ENCODE data around the gene ASAP2.

The ASAP2 gene

DNA sequence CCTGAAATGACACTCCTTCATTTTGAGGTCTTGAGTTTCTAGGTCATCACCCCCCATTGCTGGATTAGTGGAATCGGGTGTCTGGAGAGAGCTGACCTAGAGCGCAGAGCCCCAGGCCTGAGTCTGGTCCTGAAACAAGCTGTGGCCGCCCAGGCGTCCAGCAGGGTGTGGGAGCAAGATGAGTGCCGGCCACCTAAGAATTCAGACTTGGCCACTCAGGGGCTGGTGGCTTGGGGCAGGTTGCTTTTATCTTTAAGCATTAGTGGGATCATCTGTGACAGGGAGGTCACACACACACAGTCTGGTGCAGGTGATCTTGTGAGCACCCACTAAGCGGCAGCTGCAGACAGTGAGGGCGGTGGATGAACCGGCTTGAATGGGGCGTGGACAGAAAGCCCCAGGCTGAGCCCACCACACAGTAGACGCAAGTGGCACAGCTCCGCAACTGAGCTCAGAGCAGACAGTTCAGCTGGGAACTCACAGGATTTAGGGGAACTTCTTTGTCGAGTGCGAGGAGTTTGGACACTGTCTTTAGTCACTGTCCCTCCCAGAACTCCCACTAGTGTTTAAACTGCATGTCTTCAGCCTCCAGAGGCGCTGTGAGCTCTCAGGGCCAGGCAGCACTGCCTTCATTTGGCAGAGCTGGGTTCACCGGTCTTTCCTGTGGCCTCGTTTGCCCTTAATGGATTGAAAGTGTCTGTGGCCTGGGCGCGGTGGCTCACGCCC, 195.2 kb downstream of the ASAP2 start:
- H3K27me3 ChIP-seq (replicated peaks; ENCODE audit: control insufficient read depth, insufficient read depth, low read length, poor library complexity, severe bottlenecking), result no peaks in the 10 kb centered on the region
- no peaks in the 10 kb centered on the region for H3K9me3 ChIP-seq (ENCODE audit: control insufficient read depth, low read length)
- no peak for DNase-seq
- H3K4me1 ChIP-seq (ENCODE audit: control insufficient read depth, insufficient read depth, low read length, poor library complexity, severe bottlenecking), result peaks cover 3% of the 10 kb centered on the region
- H3K27ac ChIP-seq (ENCODE audit: insufficient read depth, low read length, poor library complexity, severe bottlenecking), result no peak overlapping the region
- H3K4me3 ChIP-seq (ENCODE audit: insufficient read depth, low read depth, low read length, poor library complexity, severe bottlenecking), result no peak overlapping the region
- peaks cover under 1% of the 10 kb centered on the region for H3K36me3 ChIP-seq (ENCODE audit: control insufficient read depth, insufficient read depth, low read length)

DNA sequence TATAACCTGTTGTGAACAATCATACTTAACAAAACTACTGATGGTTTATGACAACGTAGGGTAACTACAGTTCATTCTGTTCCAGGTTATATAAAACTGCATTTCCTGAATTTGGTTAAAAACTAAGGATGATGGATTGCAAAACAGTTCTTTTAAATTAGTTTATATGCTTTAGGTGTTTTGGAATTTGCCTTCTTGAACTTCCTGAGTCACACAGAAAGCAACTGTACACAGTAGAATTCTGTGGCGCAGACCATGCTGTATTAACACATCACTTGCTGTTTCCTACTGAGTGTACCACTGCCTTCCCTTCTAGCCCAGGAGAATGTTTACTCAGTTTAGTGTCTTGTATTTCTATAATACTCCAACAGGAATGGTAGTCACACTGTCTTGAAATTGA, 197.3 kb downstream of the ASAP2 start:
- DNase-seq, result no peak
- peaks cover 15% of the 10 kb centered on the region for H3K36me3 ChIP-seq (ENCODE audit: control insufficient read depth, insufficient read depth, low read length)
- no peaks in the 10 kb centered on the region for H3K27me3 ChIP-seq (replicated peaks; ENCODE audit: control insufficient read depth, insufficient read depth, low read length, poor library complexity, severe bottlenecking)
- no peak overlapping the region for H3K4me3 ChIP-seq (ENCODE audit: insufficient read depth, low read depth, low read length, poor library complexity, severe bottlenecking)
- H3K4me1 ChIP-seq (ENCODE audit: control insufficient read depth, insufficient read depth, low read length, poor library complexity, severe bottlenecking), result peaks cover 3% of the 10 kb centered on the region
- H3K9me3 ChIP-seq (ENCODE audit: control insufficient read depth, low read length), result no peaks in the 10 kb centered on the region
- H3K27ac ChIP-seq (ENCODE audit: insufficient read depth, low read length, poor library complexity, severe bottlenecking), result no peak overlapping the region

DNA sequence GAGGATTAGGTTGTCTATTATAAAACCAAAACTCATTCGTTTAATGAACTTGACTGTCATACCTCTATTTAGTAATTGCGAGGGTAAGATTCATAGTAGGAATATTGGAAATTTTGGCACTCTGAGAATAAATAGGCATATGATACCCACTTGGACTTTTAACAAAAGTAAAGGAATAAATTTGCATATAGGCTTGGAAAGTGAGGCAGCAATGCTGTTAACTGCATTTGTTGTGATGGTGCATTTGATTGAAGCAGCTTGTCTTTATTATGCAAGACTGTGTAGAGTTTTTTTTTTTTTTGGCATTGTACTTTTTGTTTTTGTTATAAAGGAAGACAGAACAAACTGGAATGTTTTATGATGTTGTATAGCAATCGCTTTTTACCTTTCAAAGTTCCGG, 197.8 kb downstream of the ASAP2 start:
- Histone ChIP-seq H3K9me3 (ENCODE audit: control insufficient read depth, low read length) (no peaks in the 10 kb centered on the region), H3K4me3 (ENCODE audit: insufficient read depth, low read depth, low read length, poor library complexity, severe bottlenecking) (no peak overlapping the region), H3K27ac (ENCODE audit: insufficient read depth, low read length, poor library complexity, severe bottlenecking) (no peak overlapping the region), H3K4me1 (ENCODE audit: control insufficient read depth, insufficient read depth, low read length, poor library complexity, severe bottlenecking) (peaks cover 3% of the 10 kb centered on the region), H3K36me3 (ENCODE audit: control insufficient read depth, insufficient read depth, low read length) (peaks cover 15% of the 10 kb centered on the region), H3K27me3 (replicated peaks; ENCODE audit: control insufficient read depth, insufficient read depth, low read length, poor library complexity, severe bottlenecking) (no peaks in the 10 kb centered on the region)
- no peak for DNase-seq

DNA sequence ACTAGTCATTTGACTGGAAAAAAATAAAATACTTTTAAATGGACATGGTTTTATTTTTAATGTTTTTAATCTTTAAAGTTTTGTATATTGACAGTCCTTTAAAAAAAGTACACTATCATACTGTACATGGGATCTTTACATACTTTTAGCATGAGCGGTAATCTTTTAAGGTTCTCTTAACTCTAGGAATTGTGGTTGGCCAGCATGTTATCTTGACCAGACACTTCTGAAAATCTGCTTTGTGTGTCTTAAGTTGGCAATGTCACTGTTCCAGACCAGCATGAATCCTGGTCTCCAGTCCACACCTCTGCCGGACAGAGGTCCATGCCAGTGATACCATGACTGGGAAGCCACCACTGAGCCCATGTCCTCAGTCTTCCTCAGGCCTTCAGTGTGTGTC, 199.0 kb downstream of the ASAP2 start:
- H3K27me3 ChIP-seq (replicated peaks; ENCODE audit: control insufficient read depth, insufficient read depth, low read length, poor library complexity, severe bottlenecking), result no peaks in the 10 kb centered on the region
- peaks cover 16% of the 10 kb centered on the region for H3K36me3 ChIP-seq (ENCODE audit: control insufficient read depth, insufficient read depth, low read length)
- no peak for DNase-seq
- no peaks in the 10 kb centered on the region for H3K9me3 ChIP-seq (ENCODE audit: control insufficient read depth, low read length)
- no peak overlapping the region for H3K4me3 ChIP-seq (ENCODE audit: insufficient read depth, low read depth, low read length, poor library complexity, severe bottlenecking)
- peaks cover under 1% of the 10 kb centered on the region for H3K4me1 ChIP-seq (ENCODE audit: control insufficient read depth, insufficient read depth, low read length, poor library complexity, severe bottlenecking)
- H3K27ac ChIP-seq (ENCODE audit: insufficient read depth, low read length, poor library complexity, severe bottlenecking), result no peak overlapping the region

DNA sequence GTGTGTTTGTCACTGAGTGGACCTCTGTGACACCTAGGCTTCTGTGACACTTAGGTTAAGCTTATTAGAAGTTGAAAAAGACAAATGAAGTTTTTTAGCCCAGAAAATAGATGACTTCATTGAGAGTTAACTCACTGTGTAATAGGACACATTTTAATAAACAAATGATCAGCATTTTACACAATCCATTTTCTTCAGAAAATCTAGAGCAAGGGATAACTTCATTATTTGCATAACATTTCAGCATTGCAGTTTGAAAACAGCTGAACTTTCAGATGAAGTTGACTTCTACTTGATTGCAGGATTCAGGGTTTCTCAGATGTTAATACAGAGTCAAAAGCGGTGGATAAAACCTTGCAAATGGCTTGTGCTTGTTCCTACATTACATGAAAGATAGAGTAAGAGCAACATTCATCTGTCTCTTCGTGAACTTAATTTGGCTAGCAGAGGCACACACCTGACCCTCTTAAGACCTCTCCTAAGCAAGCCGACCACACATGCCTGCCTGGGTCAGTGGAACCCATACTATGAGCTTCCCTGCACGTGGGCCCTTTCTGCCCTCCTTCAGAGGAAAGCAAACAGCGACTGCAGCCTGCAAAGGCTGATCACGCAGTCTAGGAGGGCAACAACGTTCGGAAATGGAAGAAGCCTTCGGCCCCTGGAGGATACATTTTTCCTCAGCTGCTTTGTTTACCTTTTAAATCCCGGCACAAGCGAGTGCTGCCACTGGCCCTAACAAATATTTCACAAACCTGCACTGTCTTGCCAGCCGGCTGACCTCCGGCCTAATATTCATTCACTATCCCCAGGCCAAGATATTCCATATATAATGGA, 200.1 kb downstream of the ASAP2 start:
- H3K4me1 ChIP-seq (ENCODE audit: control insufficient read depth, insufficient read depth, low read length, poor library complexity, severe bottlenecking), result no peaks in the 10 kb centered on the region
- peaks cover 19% of the 10 kb centered on the region for H3K36me3 ChIP-seq (ENCODE audit: control insufficient read depth, insufficient read depth, low read length)
- H3K27ac ChIP-seq (ENCODE audit: insufficient read depth, low read length, poor library complexity, severe bottlenecking), result no peak overlapping the region
- no peak for DNase-seq
- H3K9me3 ChIP-seq (ENCODE audit: control insufficient read depth, low read length), result no peaks in the 10 kb centered on the region
- H3K4me3 ChIP-seq (ENCODE audit: insufficient read depth, low read depth, low read length, poor library complexity, severe bottlenecking), result no peak overlapping the region
- no peaks in the 10 kb centered on the region for H3K27me3 ChIP-seq (replicated peaks; ENCODE audit: control insufficient read depth, insufficient read depth, low read length, poor library complexity, severe bottlenecking)

DNA sequence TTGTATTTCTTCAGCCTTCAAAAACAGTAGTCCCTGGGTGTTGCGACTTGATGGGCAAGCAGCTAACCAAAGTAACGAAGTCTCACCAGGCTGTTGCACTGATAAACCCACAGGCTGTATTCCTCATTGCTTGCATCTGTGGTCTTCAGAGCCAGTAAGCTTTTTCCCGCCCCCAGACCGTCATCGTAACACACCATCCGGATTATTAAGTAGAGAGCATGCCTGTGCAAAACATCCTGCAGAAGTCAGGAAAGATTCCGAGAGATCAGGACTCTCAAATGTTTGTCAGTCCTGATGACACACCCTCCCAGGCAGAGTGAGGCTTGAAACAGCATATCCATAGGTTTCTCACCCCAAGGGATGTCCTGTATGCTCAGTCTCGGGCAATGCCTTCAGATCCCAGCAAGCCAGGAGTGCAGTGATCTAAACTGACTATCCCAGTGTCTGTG, 200.8 kb downstream of the ASAP2 start:
- H3K4me1 ChIP-seq (ENCODE audit: control insufficient read depth, insufficient read depth, low read length, poor library complexity, severe bottlenecking), result no peaks in the 10 kb centered on the region
- peaks cover 25% of the 10 kb centered on the region for H3K36me3 ChIP-seq (ENCODE audit: control insufficient read depth, insufficient read depth, low read length)
- H3K4me3 ChIP-seq (ENCODE audit: insufficient read depth, low read depth, low read length, poor library complexity, severe bottlenecking), result no peak overlapping the region
- no peak for DNase-seq
- no peaks in the 10 kb centered on the region for H3K27me3 ChIP-seq (replicated peaks; ENCODE audit: control insufficient read depth, insufficient read depth, low read length, poor library complexity, severe bottlenecking)
- H3K9me3 ChIP-seq (ENCODE audit: control insufficient read depth, low read length), result no peaks in the 10 kb centered on the region
- H3K27ac ChIP-seq (ENCODE audit: insufficient read depth, low read length, poor library complexity, severe bottlenecking), result no peak overlapping the region

DNA sequence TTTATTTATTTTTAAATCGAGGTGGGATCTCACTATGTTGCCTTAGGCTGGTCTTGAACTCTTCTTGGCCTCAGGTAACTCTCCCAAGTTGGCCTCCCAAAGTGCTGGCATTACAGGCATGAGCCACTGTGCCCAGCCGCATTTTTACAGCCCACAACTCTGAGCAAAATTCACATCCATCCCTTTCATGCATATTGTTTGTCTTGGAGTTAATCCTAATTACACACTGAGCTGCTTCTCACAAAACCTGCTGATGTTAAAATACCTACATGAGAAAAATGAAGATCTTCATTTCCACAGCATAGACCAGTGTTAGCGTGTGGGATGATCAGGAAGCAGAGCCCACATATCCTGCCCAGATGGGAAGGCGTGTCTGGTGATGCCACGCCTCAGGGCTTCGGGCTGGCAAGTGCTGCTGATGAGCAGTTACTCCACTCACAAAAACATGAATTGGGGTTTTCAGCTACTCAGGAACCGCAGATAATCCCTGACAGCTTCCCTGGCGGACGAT, 202.1 kb downstream of the ASAP2 start:
- Histone ChIP-seq H3K36me3 (ENCODE audit: control insufficient read depth, insufficient read depth, low read length) (peaks cover 27% of the 10 kb centered on the region), H3K9me3 (ENCODE audit: control insufficient read depth, low read length) (no peaks in the 10 kb centered on the region), H3K27ac (ENCODE audit: insufficient read depth, low read length, poor library complexity, severe bottlenecking) (no peak overlapping the region), H3K4me1 (ENCODE audit: control insufficient read depth, insufficient read depth, low read length, poor library complexity, severe bottlenecking) (no peaks in the 10 kb centered on the region), H3K27me3 (replicated peaks; ENCODE audit: control insufficient read depth, insufficient read depth, low read length, poor library complexity, severe bottlenecking) (no peaks in the 10 kb centered on the region), H3K4me3 (ENCODE audit: insufficient read depth, low read depth, low read length, poor library complexity, severe bottlenecking) (no peak overlapping the region)
- no peak for DNase-seq

DNA sequence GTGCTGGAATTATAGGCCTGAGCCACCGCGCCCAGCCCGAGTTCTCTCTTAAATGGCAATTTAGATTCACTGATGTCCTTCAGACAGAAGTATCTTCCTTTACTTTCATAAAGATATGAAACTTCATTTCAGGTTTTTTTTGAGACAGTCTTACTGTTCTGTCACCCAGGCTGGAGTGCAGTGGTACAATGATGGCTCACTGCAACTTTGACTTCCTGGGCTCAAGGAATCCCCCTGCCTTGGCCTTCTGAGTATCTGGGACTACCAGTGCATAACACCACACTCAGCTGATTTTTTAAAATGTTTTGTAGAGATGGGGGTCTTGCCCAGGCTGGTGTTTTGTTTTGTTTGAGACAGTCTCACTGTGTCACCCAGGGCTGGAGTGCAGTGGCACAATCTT, 203.5 kb downstream of the ASAP2 start:
- no peaks in the 10 kb centered on the region for H3K9me3 ChIP-seq (ENCODE audit: control insufficient read depth, low read length)
- no peak for DNase-seq
- H3K4me1 ChIP-seq (ENCODE audit: control insufficient read depth, insufficient read depth, low read length, poor library complexity, severe bottlenecking), result no peaks in the 10 kb centered on the region
- no peak overlapping the region for H3K4me3 ChIP-seq (ENCODE audit: insufficient read depth, low read depth, low read length, poor library complexity, severe bottlenecking)
- H3K36me3 ChIP-seq (ENCODE audit: control insufficient read depth, insufficient read depth, low read length), result peaks cover 27% of the 10 kb centered on the region
- no peak overlapping the region for H3K27ac ChIP-seq (ENCODE audit: insufficient read depth, low read length, poor library complexity, severe bottlenecking)
- H3K27me3 ChIP-seq (replicated peaks; ENCODE audit: control insufficient read depth, insufficient read depth, low read length, poor library complexity, severe bottlenecking), result no peaks in the 10 kb centered on the region

DNA sequence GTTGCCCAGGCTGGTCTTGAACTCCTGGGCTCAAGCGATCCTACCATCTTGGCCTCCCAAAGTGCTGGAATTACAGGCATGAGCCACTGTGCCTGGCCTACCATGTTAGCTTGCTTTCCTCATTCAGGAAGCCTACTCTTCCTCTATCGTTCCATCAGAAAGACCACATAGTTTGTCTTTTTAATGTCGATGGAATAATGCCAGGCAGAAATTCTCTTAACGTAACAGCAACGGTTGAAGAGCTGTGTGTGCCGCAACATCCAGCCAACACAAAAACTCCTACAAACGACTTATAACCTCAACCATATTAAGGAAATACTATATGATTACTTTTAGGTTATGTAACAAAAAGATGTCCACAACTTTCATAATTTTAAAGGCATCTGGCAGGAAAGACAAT, 206.2 kb downstream of the ASAP2 start:
- Histone ChIP-seq H3K4me3 (ENCODE audit: insufficient read depth, low read depth, low read length, poor library complexity, severe bottlenecking) (no peak overlapping the region), H3K9me3 (ENCODE audit: control insufficient read depth, low read length) (no peaks in the 10 kb centered on the region), H3K27ac (ENCODE audit: insufficient read depth, low read length, poor library complexity, severe bottlenecking) (no peak overlapping the region), H3K4me1 (ENCODE audit: control insufficient read depth, insufficient read depth, low read length, poor library complexity, severe bottlenecking) (no peaks in the 10 kb centered on the region), H3K27me3 (replicated peaks; ENCODE audit: control insufficient read depth, insufficient read depth, low read length, poor library complexity, severe bottlenecking) (no peaks in the 10 kb centered on the region), H3K36me3 (ENCODE audit: control insufficient read depth, insufficient read depth, low read length) (peaks cover 19% of the 10 kb centered on the region)
- DNase-seq, result no peak

Measured in effector memory CD4-positive, alpha-beta T cell (primary cell).